ENCODE data around the gene PFKL.

GRCh38 chr21:44299458-44300261 is at the start of gene PFKL:
- TF ChIP-seq CTCF (IDR thresholded peaks at IDR 0.05) (no peak), POLR2A (IDR thresholded peaks at IDR 0.05) (no peak), EP300 (IDR thresholded peaks at IDR 0.05) (no peak), POLR2AphosphoS5 (IDR thresholded peaks at IDR 0.05) (no peak)
